Urothelium cell line (cell line): ENCODE measurements around the gene CNOT11.
"Not testable (repeated sequence)": the region's sequence is repeated elsewhere in the genome, so short reads cannot be mapped to it uniquely, and the experiment has no call there.

ENCODE experiments used
- DNase-seq: peaks from one replicate; pipeline ENCODE4 v3.0.0; 2011; ENCODE audit warnings: low spot score, mixed read lengths
- FAIRE-seq: peaks from 2 replicates; lab custom pipeline; 2011; peaks lifted over from hg19 to GRCh38; lab: Jason Lieb, UNC

The CNOT11 gene

DNA sequence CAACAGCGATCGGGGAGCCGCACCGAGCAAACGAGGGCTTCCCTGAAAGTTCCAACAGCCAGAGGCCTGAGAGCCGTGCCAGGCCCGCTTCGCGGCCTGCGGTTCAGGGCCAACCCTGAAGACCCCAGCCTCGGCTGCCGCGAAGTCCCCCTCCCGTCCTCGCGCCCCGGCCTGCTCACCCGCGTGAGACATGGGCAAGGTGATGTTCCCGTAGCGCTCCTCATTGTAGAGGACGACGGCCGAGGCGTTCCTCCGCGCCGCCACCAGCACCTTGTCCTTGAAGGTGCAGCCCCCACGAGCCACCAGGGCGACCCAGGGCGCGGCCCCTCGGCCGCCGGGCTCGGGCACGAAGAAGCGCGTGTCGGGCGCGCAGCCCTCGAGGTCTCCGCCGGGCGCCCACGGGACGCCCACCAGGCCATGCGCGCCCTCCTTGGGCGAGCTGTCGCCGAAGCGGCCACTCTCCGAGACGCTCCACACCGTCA, 55.3 kb downstream of the CNOT11 start:
- peak; percentile 53 for DNase-seq
- no peak for FAIRE-seq

DNA sequence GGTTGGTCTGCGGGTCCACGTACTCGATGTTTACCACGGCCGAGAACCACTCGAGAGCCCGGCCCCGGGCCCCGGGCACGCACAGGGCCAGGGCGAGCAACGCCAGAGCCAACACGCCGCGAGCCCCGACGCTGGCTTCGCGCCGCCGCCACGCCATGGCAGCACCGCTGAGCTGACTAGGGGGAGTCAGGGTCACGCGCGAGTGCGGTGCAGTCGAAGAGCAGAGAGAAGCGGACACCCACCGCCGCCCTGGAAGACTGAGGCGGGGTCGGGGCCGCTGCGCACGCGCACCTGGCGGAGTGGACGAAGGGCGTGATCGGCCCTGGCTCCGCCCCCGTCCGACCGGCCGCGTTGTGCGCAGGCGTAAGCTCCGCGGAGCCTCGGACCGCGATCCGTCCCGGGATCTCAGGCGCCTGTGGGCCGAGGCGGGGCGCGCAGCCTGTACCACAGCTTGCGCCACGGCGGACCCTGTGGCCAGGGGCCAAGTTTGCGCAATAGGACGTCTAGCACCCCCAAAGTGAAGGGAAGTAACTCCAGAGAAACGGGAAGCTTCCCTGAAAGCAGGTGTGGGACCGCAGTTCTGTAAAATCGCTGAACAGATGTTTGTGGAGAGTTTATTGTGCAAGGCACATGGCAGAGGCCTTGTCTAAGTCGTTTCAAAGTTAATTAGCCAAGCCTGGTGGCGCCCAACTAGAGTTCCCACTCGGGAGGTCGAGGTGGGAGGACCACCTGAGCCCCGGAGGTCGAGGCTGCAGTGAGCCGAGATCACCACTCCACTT, 55.9 kb downstream of the CNOT11 start, which contains the start of gene RNF149:
Gene RNF149, minus strand, starts transcription at position 270 of the 779 bp plus-strand sequence. Its CDS starts 113 bp downstream, at position 157.
- FAIRE-seq (peak; percentile 93), DNase-seq (peak; percentile 100)

DNA sequence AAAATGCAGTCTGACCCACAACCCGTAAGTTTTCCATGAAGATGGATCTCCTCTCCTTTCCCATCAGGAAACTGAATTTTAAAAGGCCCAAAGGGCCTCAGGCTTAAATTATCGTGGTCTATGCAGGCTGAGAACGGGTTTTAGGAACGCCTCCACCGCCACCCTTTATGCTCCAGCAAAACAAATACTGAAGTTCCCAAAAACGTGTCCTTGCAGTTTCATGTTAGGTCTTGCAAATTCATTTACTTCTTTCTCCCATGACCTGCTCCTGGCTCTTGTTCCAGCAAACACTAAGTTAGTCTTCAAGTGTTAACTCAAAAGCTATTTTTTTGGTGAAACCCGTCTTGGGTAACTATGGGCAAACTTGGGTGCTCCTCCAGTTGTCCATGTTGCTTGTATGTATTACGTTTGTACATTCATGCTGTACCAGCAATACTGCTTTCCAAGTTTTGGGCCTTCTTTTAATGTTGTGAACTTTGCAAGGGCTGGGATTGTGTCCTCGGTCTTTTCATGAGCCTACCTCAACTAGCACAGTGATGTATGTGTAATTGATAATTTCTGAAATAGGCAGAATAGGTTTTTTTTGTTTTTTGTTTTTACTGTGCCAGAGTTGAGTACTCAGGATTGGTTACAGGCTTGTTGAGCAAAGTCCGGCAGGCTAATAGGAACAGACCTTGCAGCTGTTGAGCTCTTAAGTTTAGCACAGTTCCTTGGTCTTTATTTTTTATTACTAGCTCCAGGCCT, 57.6 kb downstream of the CNOT11 start:
- DNase-seq: no peak
- FAIRE-seq: no peak

DNA sequence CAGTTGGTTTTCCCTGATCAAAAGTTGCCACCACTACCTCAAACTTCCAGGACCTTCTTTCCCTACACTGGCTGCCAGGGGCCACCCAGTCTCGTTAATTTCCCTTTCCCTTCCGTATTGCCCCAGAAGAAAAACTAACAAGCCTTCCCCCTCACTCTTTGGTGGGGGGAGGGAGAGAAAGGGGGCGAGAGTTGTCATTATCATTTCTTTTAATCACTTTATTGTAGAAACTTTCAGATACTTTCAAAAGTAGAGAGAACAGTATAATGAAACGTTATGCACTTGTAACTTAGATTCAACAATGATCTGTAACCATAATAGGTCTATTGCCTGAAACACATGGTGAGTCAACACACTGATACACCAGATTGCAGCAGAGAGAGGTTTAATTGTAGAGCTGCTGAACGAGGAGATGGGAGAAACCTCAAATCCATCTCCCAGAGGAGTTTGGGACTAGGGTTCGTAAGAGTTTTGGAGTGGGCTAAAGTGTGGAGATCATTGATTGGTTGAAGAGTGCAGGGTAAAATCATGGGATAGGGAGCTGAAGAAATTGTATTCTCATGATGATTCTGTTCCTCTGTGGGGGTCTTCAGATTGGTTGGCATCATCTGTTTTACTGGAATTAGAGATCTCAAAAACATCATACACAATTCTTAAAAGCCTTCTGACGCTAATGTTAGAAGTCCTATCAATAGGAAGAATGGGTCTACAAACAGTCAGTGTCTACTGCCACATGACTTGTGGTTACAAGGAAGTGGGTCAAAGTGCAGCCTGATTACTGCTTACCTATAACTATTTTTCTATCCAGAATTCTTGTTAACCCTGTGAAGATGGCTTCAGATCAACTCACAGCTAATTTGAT, 58.4 kb downstream of the CNOT11 start:
- no peak for FAIRE-seq
- DNase-seq: no peak

DNA sequence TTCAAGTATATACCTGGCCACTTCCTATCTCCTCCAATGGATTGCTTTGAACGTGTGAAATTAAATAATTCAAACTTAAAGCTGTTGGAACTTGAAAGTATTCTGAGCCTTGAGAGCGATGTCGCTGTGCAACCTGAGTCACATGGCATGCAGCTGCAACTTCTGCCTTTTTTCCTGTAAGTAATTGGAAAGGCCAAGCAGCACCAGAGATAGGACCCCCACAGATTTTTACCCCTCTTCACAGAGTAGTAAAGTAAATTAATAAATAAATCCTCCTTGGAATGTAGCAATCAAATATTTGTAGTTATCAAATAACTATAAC, 59.0 kb downstream of the CNOT11 start:
- no peak for FAIRE-seq
- no peak for DNase-seq

DNA sequence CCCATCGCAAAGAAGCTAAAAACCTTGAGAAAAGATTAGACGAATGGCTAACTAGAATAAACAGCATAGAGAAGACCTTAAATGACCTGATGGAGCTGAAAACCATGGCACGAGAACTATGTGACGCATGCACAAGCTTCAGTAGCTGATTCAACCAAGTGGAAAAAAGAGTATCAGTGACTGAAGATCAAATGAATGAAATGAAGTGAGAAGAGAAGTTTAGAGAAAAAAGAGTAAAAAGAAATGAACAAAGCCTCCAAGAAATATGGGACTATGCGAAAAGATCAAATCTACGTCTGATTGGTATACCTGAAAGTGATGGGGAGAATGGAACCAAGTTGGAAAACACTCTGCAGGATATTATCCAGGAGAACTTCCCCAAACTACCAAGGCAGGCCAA, 63.9 kb downstream of the CNOT11 start:
- not testable (repeated sequence) for FAIRE-seq, DNase-seq
